GM13976 (cell line): ENCODE measurements around the gene COLGALT1.
A peak's percentile ranks its signal among the peaks of the same experiment; 100 is the strongest.
"Not testable (repeated sequence)": the region's sequence is repeated elsewhere in the genome, so short reads cannot be mapped to it uniquely, and the experiment has no call there.

Source experiments
- DNase-seq: peaks from one replicate; pipeline ENCODE4 v3.0.0; 2012; ENCODE audit warnings: low spot score
- CTCF ChIP-seq: IDR thresholded peaks from 2 replicates; pipeline ENCODE4 v1.5.1; 2012; ENCODE audit warnings: borderline replicate concordance, mild to moderate bottlenecking; ENCODE audit not compliant: insufficient read depth; ENCODE audit errors: extremely low read depth, missing control alignments, control extremely low read depth
- in situ Hi-C: fragments of 300-500 bp; cut with MboI; formaldehyde crosslinking; loops from one replicate; pipeline ENCODE4 v1.12.0; 2022; ENCODE audit warnings: low sequenced_read_pairs, mixed read lengths, inconsistent platforms; ENCODE audit not compliant: unreplicated experiment

COLGALT1 gene

DNA sequence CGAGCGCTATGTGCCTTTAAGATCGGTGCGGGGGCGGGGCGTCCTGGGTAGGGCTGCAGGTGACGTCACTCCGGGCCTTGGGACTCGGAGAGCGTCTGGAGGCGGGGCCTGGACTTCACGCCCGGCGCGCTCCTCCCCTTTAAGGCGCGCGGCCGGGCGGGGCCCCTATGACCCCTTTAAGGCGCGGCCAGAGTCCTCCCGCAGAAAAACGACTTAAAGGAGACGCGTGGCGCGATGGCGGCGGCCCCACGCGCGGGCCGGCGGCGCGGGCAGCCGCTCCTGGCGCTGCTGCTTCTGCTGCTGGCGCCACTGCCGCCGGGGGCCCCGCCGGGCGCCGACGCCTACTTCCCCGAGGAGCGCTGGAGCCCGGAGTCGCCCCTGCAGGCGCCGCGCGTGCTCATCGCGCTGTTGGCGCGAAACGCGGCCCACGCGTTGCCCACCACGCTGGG, at the start of gene COLGALT1:
TSS of gene COLGALT1 (plus strand) at position 170 of the 449 bp plus-strand sequence. CDS start at position 235, 65 bp downstream.
- no peak for TF ChIP-seq CTCF
- peak; percentile 99 for DNase-seq
- in situ Hi-C loops, result no loop called here

GRCh38 chr19:17506745-17507144, 48.7 kb upstream of the COLGALT1 start:
- in situ Hi-C loops, result no loop called here
- TF ChIP-seq CTCF, result no peak
- no peak for DNase-seq

- DNase-seq, in situ Hi-C loops: not testable (repeated sequence)
These were observed 46.9 kb upstream of the COLGALT1 start for GRCh38 chr19:17508558-17508933.

DNA sequence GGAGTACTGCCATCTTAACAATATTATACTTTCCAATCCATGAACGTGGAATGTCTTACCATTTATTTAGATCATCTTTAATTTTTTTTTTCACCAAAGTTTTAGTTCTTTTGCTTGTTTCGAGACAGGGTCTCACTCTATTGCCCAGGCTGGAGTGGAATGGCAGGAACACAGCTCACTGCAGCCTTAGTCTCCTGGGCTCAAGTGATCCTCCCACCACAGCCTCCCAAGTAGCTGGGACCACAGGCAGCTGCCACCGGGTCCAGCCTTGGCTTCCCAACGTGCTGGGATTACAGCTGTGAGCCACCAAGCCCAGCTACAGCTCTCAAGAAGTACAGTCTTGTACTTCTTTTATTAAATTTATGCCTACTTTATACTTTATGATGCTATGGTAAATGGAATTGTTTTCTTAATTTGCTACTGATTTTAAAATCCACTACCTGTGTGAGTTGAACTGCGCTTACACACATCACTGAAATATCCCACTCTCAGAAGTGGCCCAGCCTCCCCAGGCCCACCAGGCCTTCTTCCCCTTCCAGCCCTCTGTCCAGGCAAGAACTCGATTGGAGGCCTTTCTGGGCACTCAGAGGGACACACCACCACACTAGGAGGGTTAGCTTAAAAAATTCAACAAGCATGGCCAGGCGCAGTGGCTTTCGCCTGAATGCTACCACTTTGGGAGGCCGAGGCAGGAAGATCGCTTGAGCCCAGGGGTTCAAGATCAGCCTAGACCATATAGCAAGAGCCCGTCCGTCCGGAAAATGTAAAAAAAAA, 45.0 kb upstream of the COLGALT1 start:
- no peak for DNase-seq
- TF ChIP-seq CTCF, result no peak
- in situ Hi-C loops, result no loop called here

DNA sequence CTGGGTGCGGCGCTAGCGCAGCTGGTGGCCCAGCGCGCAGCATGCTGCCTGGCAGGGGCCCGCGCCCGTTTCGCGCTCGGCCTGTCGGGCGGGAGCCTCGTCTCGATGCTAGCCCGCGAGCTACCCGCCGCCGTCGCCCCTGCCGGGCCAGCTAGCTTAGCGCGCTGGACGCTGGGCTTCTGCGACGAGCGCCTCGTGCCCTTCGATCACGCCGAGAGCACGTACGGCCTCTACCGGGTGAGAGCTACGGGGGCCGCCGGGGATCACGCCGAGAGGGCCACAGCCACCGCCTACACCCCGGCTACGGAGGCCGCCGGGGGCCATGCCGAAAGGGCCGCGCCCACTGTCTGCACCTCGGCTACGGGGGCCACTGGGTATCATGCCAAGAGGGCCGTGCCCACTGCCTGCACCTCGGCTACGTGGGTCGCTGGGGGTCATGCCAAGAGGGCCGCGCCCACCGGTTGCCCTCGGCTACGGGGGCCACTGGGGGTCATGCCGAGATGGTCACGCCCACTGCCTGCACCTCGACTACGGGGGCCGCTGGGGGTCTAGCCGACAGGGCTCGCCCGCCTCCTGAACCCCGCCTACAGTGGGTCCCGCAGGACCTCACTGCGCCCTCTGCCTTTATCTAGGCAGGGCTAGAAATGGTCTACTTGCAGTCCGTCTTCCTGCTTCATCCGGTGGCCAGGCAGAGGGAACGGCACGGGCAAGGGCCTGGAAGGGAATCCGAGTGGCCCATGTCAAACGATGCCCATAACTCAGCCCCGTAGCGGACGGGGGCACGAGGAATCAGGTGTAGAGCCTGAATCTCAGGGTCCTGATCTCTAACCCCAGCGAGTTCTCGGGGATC, 43.5 kb upstream of the COLGALT1 start:
- peak; percentile 60 for TF ChIP-seq CTCF
- DNase-seq, result peak; percentile 92
- in situ Hi-C loops, result no loop called here

- in situ Hi-C loops, result no loop called here
- no peak for DNase-seq
- TF ChIP-seq CTCF, result no peak
These were observed 42.9 kb upstream of the COLGALT1 start for GRCh38 chr19:17512574-17512939.
